Measurements from ENCODE around the gene PCDH11X. TPM values are rescaled to one million over a fixed set of nuclear protein-coding genes. Genes with fewer than 3 reads are reported as not detected.
"Not testable (repeated sequence)": the region's sequence is repeated elsewhere in the genome, so short reads cannot be mapped to it uniquely, and the experiment has no call there.

PCDH11X gene
- total and polyA plus RNA-seq, 2 of the 8 experiments (the other 6 are each of a cell fraction or from before 2014, with no cell fraction given) = 4.3 to 7.9 TPM

DNA sequence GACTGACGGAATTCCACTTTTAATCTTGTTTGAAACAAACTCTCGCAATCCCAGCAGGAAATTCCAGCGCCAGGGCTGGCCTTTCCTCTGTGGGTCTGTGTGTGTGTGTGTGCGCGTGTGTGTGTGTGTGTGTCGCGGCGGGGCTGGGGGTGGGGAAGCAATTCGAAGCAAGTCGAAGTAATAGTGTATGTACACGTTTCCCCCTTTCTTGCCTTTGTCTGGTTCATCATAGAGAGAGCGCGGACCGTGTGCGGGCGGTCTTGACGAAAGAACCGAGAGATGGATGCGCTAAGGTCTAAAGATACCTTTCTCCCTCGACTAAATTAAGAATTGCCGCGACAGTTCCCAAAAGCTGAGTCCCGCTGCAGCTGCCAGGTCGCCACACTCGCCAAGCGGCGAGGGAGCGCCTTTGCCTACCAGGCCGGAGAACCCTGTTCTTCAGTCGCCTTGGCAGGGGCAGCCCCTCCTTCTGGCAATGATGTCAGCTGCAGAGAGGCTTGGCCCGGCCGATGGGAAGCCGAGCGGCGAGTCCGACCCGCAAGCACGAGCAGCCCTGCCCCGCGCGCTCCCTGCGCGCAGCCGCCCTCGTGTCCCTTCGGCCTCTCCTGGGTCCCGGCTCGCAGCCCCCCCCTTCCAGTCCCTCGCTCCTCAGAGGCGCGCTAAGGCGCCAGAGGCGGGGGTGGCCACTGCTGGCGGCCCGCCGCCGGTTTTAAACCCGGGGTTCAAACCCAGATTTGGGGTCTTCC lies 2.6 kb downstream of the PCDH11X start:
- H3K9ac ChIP-seq (replicated peaks in 1 of 4; ENCODE audit: extremely low read depth in 1 of 4, low read depth in 3 of 4, low read length in 3 of 4); H2BK12ac ChIP-seq (ENCODE audit: low read depth, low read length); H3K14ac ChIP-seq (ENCODE audit: insufficient read length); H3K27ac ChIP-seq (ENCODE audit: low read depth, low read length); H3K23me2 ChIP-seq (ENCODE audit: low read depth, low read length); H3K9me3 ChIP-seq (ENCODE audit: insufficient read depth in 2 of 2, low read depth in 1 of 2, low read length in 1 of 2); H2AFZ ChIP-seq (ENCODE audit: low read length); H2BK15ac ChIP-seq (ENCODE audit: low read length); H2BK5ac ChIP-seq (ENCODE audit: low read depth, low read length); CTCF ChIA-PET (ENCODE audit: partially characterized antibody); H4K91ac ChIP-seq (replicated peaks; ENCODE audit: insufficient read length, low read length); H4K20me1 ChIP-seq (replicated peaks in 1 of 2; ENCODE audit: control insufficient read depth in 1 of 2, insufficient read depth in 2 of 2, low read length in 2 of 2); H3K23ac ChIP-seq (ENCODE audit: insufficient read length); POLR2A ChIA-PET (ENCODE audit: partially characterized antibody); H4K5ac ChIP-seq (ENCODE audit: insufficient read length, low read depth, low read length); H3K79me1 ChIP-seq (ENCODE audit: low read depth, low read length); H3K4ac ChIP-seq (replicated peaks; ENCODE audit: insufficient read length, low read depth, low read length); H3K18ac ChIP-seq (ENCODE audit: extremely low read depth, low read length); H2AK5ac ChIP-seq (ENCODE audit: low read depth, low read length); H3K56ac ChIP-seq (replicated peaks; ENCODE audit: insufficient read length, low read depth, low read length); H3K4me1 ChIP-seq (replicated peaks in 1 of 4; ENCODE audit: control insufficient read depth in 3 of 4, insufficient read depth in 4 of 4, low read length in 3 of 4); H4K8ac ChIP-seq (ENCODE audit: extremely low read depth, insufficient read depth, low read length); H2BK20ac ChIP-seq (ENCODE audit: low read length); H3K79me2 ChIP-seq (ENCODE audit: control insufficient read depth in 1 of 2, insufficient read depth in 2 of 2, low read length in 2 of 2); H2BK120ac ChIP-seq (replicated peaks; ENCODE audit: low read depth, low read length); H3K36me3 ChIP-seq (ENCODE audit: control insufficient read depth in 2 of 4, insufficient read depth in 4 of 4, low read length in 3 of 4); H3K27me3 ChIP-seq (replicated peaks in 1 of 4; ENCODE audit: control insufficient read depth in 3 of 4, extremely low read depth in 1 of 4, insufficient read depth in 3 of 4, low read length in 3 of 4): not testable (repeated sequence)
- peak; percentile 50 for FAIRE-seq
- peak overlapping the region; percentile 62 to 64 for H3K4me2 ChIP-seq (ENCODE audit: insufficient read depth in 1 of 2, low read depth in 2 of 2, low read length in 2 of 2)
- peak overlapping the region; percentile 23 to 58 (median 49) for H3K4me3 ChIP-seq (ENCODE audit: extremely low read depth in 1 of 4, insufficient read depth in 2 of 4, low read depth in 3 of 4, low read length in 4 of 4)
- WGBS, 2 experiments (ENCODE audit: extremely low coverage in 1 of 2, insufficient coverage in 1 of 2, insufficient read length in 1 of 2, insufficient replicate concordance in 2 of 2, low coverage in 1 of 2, low lambda C conversion rate in 2 of 2, missing lambda C conversion rate in 1 of 2) = 20% methylated on average over 1 of the region's 58 CpGs; no CpG with 5 or more reads in 1 of the 2 experiments
- DNase-seq (ENCODE audit: low read depth in 1 of 2, low spot score in 2 of 2) = peak in 1 of 2 experiments; percentile 48

DNA sequence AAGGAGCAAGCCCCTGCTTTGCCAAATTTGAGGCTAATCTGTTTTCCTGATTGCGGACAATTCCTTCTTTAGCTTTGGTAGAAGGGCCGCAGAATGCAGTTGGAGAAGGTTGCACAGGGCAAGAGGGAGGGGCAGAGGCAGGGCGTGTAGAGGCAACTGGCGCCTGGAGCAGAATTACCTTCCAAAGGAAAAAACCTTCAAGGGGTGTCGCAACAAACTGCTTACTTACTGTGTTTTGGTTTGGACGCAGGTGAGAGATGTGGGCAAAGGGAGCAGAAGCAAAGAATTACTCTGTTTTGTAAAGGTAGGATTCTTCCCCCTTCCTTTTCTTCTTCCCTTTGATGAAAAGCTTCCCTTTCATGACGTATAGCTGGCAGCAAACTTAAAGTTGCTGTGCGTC lies 3.6 kb downstream of the PCDH11X start:
- H4K8ac ChIP-seq (ENCODE audit: extremely low read depth, insufficient read depth, low read length); H3K79me1 ChIP-seq (ENCODE audit: low read depth, low read length); H3K23ac ChIP-seq (ENCODE audit: insufficient read length); FAIRE-seq; H2BK15ac ChIP-seq (ENCODE audit: low read length); H3K18ac ChIP-seq (ENCODE audit: extremely low read depth, low read length); H2AK5ac ChIP-seq (ENCODE audit: low read depth, low read length); H4K20me1 ChIP-seq (replicated peaks in 1 of 2; ENCODE audit: control insufficient read depth in 1 of 2, insufficient read depth in 2 of 2, low read length in 2 of 2); H2BK5ac ChIP-seq (ENCODE audit: low read depth, low read length); H3K56ac ChIP-seq (replicated peaks; ENCODE audit: insufficient read length, low read depth, low read length); H3K27ac ChIP-seq (ENCODE audit: low read depth, low read length); POLR2A ChIA-PET (ENCODE audit: partially characterized antibody); H3K4ac ChIP-seq (replicated peaks; ENCODE audit: insufficient read length, low read depth, low read length); CTCF ChIA-PET (ENCODE audit: partially characterized antibody); H2BK120ac ChIP-seq (replicated peaks; ENCODE audit: low read depth, low read length); H3K14ac ChIP-seq (ENCODE audit: insufficient read length); H2BK20ac ChIP-seq (ENCODE audit: low read length); H3K9ac ChIP-seq (replicated peaks in 1 of 4; ENCODE audit: extremely low read depth in 1 of 4, low read depth in 3 of 4, low read length in 3 of 4); H2AFZ ChIP-seq (ENCODE audit: low read length); H3K27me3 ChIP-seq (replicated peaks in 1 of 4; ENCODE audit: control insufficient read depth in 3 of 4, extremely low read depth in 1 of 4, insufficient read depth in 3 of 4, low read length in 3 of 4); H2BK12ac ChIP-seq (ENCODE audit: low read depth, low read length); H4K91ac ChIP-seq (replicated peaks; ENCODE audit: insufficient read length, low read length); H3K23me2 ChIP-seq (ENCODE audit: low read depth, low read length); H4K5ac ChIP-seq (ENCODE audit: insufficient read length, low read depth, low read length); DNase-seq (ENCODE audit: low read depth in 1 of 2, low spot score in 2 of 2); H3K9me3 ChIP-seq (ENCODE audit: insufficient read depth in 2 of 2, low read depth in 1 of 2, low read length in 1 of 2); H3K79me2 ChIP-seq (ENCODE audit: control insufficient read depth in 1 of 2, insufficient read depth in 2 of 2, low read length in 2 of 2); H3K36me3 ChIP-seq (ENCODE audit: control insufficient read depth in 2 of 4, insufficient read depth in 4 of 4, low read length in 3 of 4); H3K4me1 ChIP-seq (replicated peaks in 1 of 4; ENCODE audit: control insufficient read depth in 3 of 4, insufficient read depth in 4 of 4, low read length in 3 of 4): not testable (repeated sequence)
- 4% methylated on average over 4 of the region's 8 CpGs; no CpG with 5 or more reads in 1 of the 2 experiments for WGBS, 2 experiments (ENCODE audit: extremely low coverage in 1 of 2, insufficient coverage in 1 of 2, insufficient read length in 1 of 2, insufficient replicate concordance in 2 of 2, low coverage in 1 of 2, low lambda C conversion rate in 2 of 2, missing lambda C conversion rate in 1 of 2)
- peak overlapping the region in 2 of 4 experiments; percentile 16 to 58; a peak in 2 of 8 replicates for H3K4me3 ChIP-seq (ENCODE audit: extremely low read depth in 1 of 4, insufficient read depth in 2 of 4, low read depth in 3 of 4, low read length in 4 of 4)
- H3K4me2 ChIP-seq (ENCODE audit: insufficient read depth in 1 of 2, low read depth in 2 of 2, low read length in 2 of 2) = peak overlapping the region; percentile 38 to 45; a peak in 3 of 4 replicates

Measured in H1 (cell line).